ENCODE results near the gene B3GALT2.
"Not testable (repeated sequence)": the region's sequence is repeated elsewhere in the genome, so short reads cannot be mapped to it uniquely, and the experiment has no call there.

Gene B3GALT2

GRCh38 chr1:193185901-193186731, at the start of gene B3GALT2:
TSS of gene B3GALT2 (minus strand) at chr1:193186613. CDS start at chr1:193181562, 5,051 bp downstream.
- DNase-seq = peak; percentile 19

DNA sequence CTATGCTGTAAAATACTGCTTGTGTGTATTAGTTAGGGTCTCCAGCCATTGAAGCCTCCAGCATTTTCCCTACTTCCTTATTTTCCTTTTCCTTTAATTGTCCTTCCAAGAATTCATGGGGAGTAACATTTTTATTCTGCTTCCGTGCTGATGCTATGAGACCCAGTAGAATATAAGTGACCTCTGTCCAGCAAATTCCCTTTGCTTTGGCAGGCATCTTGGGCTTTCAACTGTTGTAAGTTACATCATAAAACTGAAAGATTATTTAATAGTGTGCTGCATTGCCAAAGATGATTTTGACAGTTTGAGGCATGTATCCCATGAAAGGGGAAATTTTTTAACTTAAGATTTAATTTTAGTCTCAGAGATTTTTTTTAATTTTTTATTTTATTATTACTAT, 48.1 kb upstream of the B3GALT2 start:
- no peak for DNase-seq

- not testable (repeated sequence) for DNase-seq
Measured at GRCh38 chr1:193231146-193231545, 44.7 kb upstream of the B3GALT2 start.

GRCh38 chr1:193229136-193229535, 42.7 kb upstream of the B3GALT2 start:
- no peak for DNase-seq

DNA sequence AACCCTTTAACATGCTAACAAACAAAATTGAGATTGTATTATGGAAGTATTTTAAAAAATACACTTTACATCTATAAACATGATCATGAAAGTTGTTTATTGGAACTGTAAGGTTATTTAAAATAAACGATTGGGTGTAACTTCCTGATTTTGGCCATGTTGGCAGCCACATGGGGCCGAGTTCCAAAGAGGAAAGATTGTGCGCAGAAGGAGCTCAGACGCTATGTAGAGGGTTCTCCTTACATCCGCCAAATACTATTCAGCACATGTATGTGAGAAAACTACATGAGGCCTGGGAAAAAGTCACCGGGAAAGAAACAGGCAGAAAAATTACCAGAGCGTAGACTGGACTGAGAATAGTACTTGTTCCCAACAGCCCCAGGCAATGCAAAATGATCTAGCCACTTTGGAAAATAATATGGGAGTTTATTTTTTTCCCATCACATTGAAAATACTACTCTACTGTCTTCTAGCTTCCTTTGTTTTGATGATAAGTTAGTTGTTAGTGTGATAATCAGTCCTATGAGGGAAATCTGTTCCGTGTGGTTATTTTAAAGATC, 35.7 kb upstream of the B3GALT2 start:
- no peak for DNase-seq

DNA sequence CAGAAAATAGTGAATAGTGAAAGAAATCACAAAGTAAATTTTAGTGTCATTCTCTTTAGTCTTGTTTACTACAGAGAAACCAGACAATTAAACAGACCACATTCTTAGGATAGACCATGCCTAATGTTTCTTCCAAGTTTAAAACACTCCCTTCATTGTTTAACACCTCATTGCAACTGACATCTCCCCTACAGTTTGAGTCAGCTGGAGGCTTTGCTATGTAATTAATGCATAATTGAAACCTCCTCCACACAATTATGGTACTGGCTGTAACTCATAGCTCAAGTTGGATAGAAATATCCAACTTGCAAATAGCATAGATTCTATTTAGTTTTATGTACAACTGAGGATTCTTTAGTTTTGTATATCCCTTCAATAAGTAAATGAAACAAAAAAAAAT, 35.2 kb upstream of the B3GALT2 start:
- no peak for DNase-seq

- no peak for DNase-seq
Measured at GRCh38 chr1:193219391-193219790, 33.0 kb upstream of the B3GALT2 start.

DNA sequence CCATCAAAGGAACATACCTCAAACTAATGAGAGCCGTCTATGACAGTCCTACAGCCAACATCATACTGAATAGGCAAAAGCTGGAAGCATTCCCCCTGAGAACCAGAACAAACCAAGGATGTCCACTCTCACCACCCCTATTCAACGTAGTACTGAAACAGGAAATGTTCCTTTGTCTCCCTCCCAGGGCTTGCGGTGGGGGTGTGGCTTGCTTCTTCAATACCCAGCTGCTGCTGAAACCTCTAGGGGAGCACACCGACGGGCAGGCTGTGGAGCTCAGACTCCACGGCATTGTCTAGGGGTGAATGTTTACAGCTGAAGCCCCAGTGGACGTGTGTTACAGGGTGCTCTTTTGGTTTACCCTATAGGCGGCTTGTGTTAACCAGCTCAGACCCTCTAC, 30.5 kb upstream of the B3GALT2 start:
- DNase-seq = no peak

DNA sequence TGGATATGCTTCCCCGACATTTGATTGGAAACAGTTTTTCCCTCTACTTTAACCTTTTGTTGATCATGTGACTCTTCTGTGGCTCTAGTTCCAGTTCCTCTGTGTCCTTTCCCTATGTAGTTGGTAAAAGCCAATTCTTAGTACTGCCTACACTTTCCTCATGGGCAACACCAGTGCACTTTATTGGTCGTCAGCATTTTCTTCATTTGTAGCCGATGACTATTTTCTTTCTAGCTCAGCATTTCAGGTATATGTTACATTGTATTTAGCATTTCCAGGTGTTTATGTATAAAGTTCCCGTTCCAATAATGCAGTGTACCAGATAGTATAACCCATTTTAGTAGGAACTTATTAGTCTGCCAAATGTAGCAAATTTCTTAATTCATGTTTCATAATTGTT, 27.6 kb upstream of the B3GALT2 start:
- DNase-seq = no peak

DNA sequence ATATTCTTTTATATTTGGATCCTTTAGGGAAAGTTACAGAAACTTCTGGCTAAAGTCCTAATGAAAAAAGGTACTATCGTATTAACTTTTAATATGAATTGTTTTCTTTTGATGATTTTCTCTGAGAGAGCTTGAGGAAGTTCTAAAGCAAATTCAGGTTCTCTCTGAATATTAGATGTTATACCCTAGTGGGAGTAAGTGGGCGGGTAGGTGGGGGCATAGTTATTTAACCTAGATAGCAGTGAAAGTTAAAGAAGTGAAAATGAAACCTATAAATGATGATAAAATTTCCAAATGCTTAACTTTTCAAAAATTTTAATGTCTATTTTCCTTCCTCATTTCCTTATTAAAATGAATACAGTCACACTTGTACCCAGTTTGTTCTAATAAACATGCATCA, 26.2 kb upstream of the B3GALT2 start:
- DNase-seq = no peak

DNA sequence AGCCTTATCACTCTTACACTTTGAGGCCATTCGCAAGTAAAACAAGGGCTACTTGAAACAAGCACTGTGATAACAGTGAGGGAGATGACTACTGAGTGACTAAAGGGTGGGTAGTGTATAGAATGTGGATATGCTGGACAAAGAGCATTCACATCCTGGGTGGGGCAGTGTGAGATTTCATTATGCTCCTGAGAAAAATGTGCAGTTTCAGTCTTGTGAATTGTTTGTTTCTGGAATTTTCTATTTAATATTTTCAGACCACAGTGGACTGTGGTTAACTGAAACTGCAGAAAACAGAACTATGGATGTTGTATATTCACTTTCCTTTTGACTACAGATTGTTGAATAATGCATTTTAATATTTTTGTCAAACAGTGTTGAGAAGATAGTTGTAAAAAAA, 25.1 kb upstream of the B3GALT2 start:
- DNase-seq = no peak

DNA sequence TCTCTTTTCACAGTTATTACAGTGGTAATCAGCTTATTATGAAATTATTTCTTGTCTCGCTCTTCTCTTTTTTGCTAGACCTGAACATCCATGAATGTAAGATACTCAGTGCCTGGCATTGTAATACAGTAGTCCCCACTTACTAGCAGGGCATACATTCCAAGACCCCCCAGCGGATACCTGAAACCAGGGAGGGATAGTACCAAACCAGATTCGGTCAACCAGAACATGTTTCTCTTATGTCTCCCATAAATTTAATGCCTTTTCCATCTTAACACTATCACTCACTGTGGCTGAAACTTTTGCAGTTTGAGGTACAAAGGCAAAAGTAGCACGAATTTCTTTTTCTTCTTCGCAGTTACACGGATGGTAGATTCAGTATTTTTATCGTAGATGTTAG, 24.6 kb upstream of the B3GALT2 start:
- no peak for DNase-seq

DNA sequence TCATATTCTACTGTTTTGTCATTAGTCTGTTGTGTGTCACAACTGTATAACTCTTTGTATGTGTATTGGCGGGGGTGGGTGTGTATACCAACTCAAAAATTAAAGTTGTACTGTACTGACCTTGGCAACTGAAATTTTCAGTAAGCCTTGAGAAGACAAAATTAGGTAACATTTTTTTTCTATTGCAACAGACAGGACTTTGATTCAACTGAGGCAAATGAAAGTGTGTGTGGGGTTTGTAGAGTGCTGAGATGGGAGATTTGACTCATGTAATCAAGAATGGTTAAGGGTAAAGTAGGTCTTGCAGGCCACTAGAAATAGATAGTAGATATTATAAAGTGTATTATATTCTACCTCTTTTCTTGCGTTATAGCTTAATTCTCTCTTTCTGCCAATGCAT, 14.6 kb upstream of the B3GALT2 start:
- DNase-seq = no peak

- DNase-seq = no peak
Measured at GRCh38 chr1:193199940-193200339, 13.5 kb upstream of the B3GALT2 start.

- DNase-seq = no peak
Measured at GRCh38 chr1:193192586-193192985, 6.2 kb upstream of the B3GALT2 start.

DNA sequence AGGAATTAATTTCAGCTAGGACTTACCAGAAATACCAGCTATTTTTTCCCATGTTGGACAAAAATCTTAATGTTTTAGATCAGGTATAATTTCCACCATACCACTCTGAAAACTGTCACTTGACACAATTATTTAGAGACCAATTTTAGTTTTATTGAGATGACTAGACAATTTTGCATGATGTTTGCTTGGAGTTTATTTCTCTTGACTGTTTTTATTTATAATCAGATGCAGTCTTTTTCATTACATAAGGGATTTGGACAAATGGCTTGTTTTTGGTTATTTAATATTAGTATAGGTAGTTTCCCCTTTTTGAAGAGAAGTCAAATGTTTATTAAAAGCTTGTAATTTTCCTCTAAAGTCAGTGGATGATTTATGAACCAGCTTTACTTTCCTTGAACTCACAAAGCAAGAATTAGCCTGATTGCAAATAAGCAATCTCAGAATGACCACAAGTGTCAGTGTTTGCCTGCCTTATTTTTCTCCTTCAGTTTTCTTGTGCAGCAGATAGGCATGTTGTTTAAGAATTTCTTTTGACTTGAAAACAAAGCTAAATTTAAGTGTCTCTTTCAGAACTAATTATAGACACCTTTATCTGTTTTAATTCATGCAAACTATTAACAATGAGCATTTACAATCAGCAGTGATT, 3.8 kb upstream of the B3GALT2 start:
- no peak for DNase-seq

- DNase-seq = no peak
Measured at GRCh38 chr1:193189442-193190095, 3.2 kb upstream of the B3GALT2 start.

- DNase-seq = not testable (repeated sequence)
Measured at GRCh38 chr1:193188915-193189314, 2.5 kb upstream of the B3GALT2 start.

- DNase-seq = no peak
Measured at GRCh38 chr1:193187114-193187513, 701 bp upstream of the B3GALT2 start.

- no peak for DNase-seq
Measured at GRCh38 chr1:193185211-193185610, 1.2 kb downstream of the B3GALT2 start.

GRCh38 chr1:193184776-193185175, 1.6 kb downstream of the B3GALT2 start:
- DNase-seq = no peak

DNA sequence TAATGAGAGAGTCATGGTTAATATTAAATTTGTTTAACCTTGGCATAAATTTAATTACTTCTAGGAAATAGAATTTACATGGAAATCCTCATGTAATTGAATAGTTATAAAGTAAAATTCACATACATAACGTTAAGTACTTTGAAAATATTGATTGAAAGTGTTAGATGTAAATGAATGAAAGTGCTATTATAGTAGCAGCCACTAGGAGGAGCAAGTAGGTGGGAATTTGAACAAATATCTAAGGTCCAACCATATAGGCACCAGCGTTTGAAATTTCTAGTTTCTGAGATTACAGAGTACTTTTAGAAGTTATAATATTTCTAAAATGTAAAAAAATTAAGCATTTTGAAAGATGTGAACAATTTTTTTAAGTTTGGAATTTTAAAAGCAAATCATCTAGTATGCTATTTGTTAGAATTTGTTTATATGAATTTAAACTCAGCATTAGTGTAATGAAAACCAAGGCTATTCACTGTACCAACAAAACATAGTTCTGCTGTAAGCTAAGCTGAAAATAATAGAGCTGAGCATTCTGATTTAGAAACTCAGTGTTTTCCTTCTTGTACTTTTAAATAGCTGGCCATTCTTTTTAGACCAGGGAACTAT, 3.3 kb downstream of the B3GALT2 start:
- no peak for DNase-seq

- DNase-seq = no peak
Measured at GRCh38 chr1:193181985-193182384, 4.4 kb downstream of the B3GALT2 start.
